Suprapubic skin (tissue), 4 donors: ENCODE measurements around the gene ZNF771. TPM values are rescaled to one million over a fixed set of nuclear protein-coding genes. Genes with fewer than 3 reads are reported as not detected.

Source experiments
- DNase-seq, 2 donors: peaks; one replicate each; pipeline ENCODE4 v3.0.0-alpha.2; 2019; ENCODE audit warnings: low spot score in 2 of 2
- H3K27ac ChIP-seq: fragments of 200-600 bp; sonication (generic); one replicate; pipeline ENCODE4 v1.5.1; 2019
- H3K27me3 ChIP-seq: fragments of 200-600 bp; sonication (generic); one replicate; pipeline ENCODE4 v1.5.1; 2019
- H3K36me3 ChIP-seq: fragments of 200-600 bp; sonication (generic); one replicate; pipeline ENCODE4 v1.5.1; 2019
- H3K4me1 ChIP-seq: fragments of 200-600 bp; sonication (generic); one replicate; pipeline ENCODE4 v1.5.1; 2019
- H3K4me3 ChIP-seq: fragments of 200-600 bp; sonication (generic); one replicate; pipeline ENCODE4 v1.5.1; 2019; ENCODE audit warnings: mild to moderate bottlenecking
- H3K9me3 ChIP-seq: fragments of 200-600 bp; sonication (generic); one replicate; pipeline ENCODE4 v1.5.1; 2019
- CTCF ChIP-seq, 2 donors: fragments of 200-600 bp in 1 of 2; fragments of 450-650 bp in 1 of 2; sonication (generic) in 1 of 2; IDR thresholded peaks; one replicate each; pipeline ENCODE4 v1.5.1; 2016 to 2019; ENCODE audit warnings: antibody characterized with exemption in 2 of 2, mild to moderate bottlenecking in 1 of 2, moderate library complexity in 1 of 2
- EP300 ChIP-seq: sonication (generic); formaldehyde crosslinking; IDR thresholded peaks from one replicate; pipeline ENCODE4 v1.6.1; 2017; ENCODE audit warnings: antibody characterized with exemption
- POLR2A ChIP-seq, 2 donors: fragments of 450-650 bp; IDR thresholded peaks; one replicate each; pipeline ENCODE4 v1.6.1; 2017; ENCODE audit warnings: antibody characterized with exemption in 2 of 2, mild to moderate bottlenecking in 2 of 2, moderate library complexity in 2 of 2
- POLR2AphosphoS5 ChIP-seq, 3 donors: sonication (generic); formaldehyde crosslinking; IDR thresholded peaks; one replicate each; pipeline ENCODE4 v1.6.1; 2017; ENCODE audit warnings: antibody characterized with exemption in 3 of 3
- WGBS: methylation state at CpG from one replicate; pipeline ENCODE4 v1.1.5; 2018; 5-methylcytosine and 5-hydroxymethylcytosine counted together
- total RNA-seq, 4 donors: library from RNA; depleted of rRNA; stranded (reverse); fragments of >200 nt; gene quantifications; one replicate each; pipeline ENCODE4 v1.1.0, GENCODE V29; 2016

Gene ZNF771
- total RNA-seq, 4 donors from 2014 or later: 4.9 to 14.3 (median 7.3) TPM

GRCh38 chr16:30380072-30380802 lies 27.2 kb upstream of the ZNF771 start:
- WGBS: 88% methylated on average over 4 of the region's 4 CpGs
- Histone ChIP-seq H3K4me1 (peaks cover 22% of the 10 kb centered on the region), H3K9me3 (no peaks in the 10 kb centered on the region), H3K27me3 (no peaks in the 10 kb centered on the region), H3K27ac (no peak overlapping the region), H3K4me3 (no peak overlapping the region), H3K36me3 (no peaks in the 10 kb centered on the region)
- DNase-seq: no peak
- no peak for TF ChIP-seq EP300
- TF ChIP-seq CTCF (IDR thresholded peaks at IDR 0.05): no peak

DNA sequence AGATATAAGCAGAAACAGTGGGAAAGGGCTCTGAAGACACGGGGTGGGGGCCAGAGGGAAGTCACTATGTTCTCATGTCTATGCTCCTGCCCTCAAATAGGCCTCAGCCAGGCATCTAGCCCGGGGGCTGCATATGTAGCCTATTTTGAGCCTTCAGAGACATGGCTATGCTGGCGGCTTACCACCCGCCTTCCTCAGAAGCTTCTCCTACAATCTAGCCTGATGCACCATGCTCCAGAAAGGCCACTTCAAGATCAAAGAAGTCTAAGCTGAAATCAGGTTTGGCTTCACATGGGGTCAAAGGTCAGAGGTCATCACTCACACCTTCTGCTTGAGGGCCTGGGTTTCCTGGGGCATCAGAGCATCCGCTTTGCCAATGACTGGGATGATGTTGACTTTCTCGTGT lies 26.6 kb upstream of the ZNF771 start:
- H3K27ac ChIP-seq: no peak overlapping the region
- no peaks in the 10 kb centered on the region for H3K36me3 ChIP-seq

GRCh38 chr16:30381291-30382041 lies 25.9 kb upstream of the ZNF771 start:
- Histone ChIP-seq H3K27me3 (no peaks in the 10 kb centered on the region), H3K27ac (no peak overlapping the region), H3K36me3 (no peaks in the 10 kb centered on the region), H3K4me3 (no peak overlapping the region), H3K4me1 (peaks cover 22% of the 10 kb centered on the region), H3K9me3 (no peaks in the 10 kb centered on the region)
- DNase-seq: no peak
- no peak for TF ChIP-seq EP300
- TF ChIP-seq CTCF (IDR thresholded peaks at IDR 0.05): no peak
- no peak for TF ChIP-seq POLR2A (IDR thresholded peaks at IDR 0.05)
- TF ChIP-seq POLR2AphosphoS5 (IDR thresholded peaks at IDR 0.05): no peak
- WGBS: 82% methylated on average over 13 of the region's 13 CpGs

More for the DNA sequence above, 26.6 kb upstream of the ZNF771 start:
- peaks cover 22% of the 10 kb centered on the region for H3K4me1 ChIP-seq
- H3K27me3 ChIP-seq: no peaks in the 10 kb centered on the region
- H3K9me3 ChIP-seq: no peaks in the 10 kb centered on the region
- no peak for DNase-seq
- no peak overlapping the region for H3K4me3 ChIP-seq
- TF ChIP-seq EP300: no peak
- TF ChIP-seq POLR2A (IDR thresholded peaks at IDR 0.05): no peak
- 67% methylated on average over 4 of the region's 6 CpGs for WGBS

DNA sequence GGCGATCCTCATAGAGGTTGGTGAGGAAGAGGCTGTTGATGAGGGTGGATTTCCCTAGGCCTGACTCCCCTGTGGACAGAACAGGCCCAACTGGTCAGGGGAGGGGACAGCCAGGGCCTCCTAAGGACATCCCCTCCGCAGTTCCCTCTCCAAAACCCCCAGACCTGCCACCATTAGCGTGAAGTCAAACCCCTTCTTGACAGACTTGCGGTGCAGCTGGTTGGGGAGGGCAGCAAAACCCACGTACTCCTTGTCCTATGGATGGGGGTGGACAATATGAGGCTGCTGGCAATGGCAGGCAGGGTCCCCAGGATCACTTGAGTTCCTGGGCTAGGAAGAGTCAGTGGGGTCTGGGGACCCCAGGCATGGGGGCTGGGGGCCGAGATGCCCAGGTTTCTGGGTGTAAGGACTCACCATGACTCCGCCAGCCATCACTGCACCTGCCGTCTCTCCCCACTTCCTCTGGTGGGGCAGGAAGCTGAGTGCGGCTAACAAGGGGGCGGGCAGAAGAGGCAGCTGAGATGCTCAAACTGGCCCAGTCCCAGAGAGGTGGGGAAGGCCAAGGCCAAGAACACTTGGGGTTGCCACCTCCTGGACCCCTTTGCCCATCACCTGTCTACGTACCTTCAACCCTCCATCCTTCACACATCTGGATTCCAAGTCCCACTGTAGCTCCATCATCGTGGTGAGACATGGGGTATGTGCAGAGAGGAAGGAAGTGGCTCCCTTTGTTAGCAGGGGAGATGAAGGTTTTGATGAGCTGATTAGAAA lies 25.1 kb upstream of the ZNF771 start, which contains the start of gene SEPTIN1:
TSS of gene SEPTIN1 (minus strand) at position 451 of the 771 bp plus-strand sequence. CDS start at position 432, 19 bp downstream.
- Histone ChIP-seq H3K27me3 (no peaks in the 10 kb centered on the region), H3K9me3 (no peaks in the 10 kb centered on the region), H3K36me3 (no peaks in the 10 kb centered on the region), H3K4me3 (no peak within 1 kb of the TSS), H3K4me1 (peaks cover 16% of the 10 kb centered on the region), H3K27ac (no peak within 1 kb of the TSS)
- no peak for DNase-seq
- 55% methylated on average over 8 of the region's 12 CpGs for WGBS
- no peak for TF ChIP-seq CTCF (IDR thresholded peaks at IDR 0.05)
- TF ChIP-seq POLR2AphosphoS5 (IDR thresholded peaks at IDR 0.05): no peak
- no peak for TF ChIP-seq POLR2A (IDR thresholded peaks at IDR 0.05)
- TF ChIP-seq EP300: no peak

DNA sequence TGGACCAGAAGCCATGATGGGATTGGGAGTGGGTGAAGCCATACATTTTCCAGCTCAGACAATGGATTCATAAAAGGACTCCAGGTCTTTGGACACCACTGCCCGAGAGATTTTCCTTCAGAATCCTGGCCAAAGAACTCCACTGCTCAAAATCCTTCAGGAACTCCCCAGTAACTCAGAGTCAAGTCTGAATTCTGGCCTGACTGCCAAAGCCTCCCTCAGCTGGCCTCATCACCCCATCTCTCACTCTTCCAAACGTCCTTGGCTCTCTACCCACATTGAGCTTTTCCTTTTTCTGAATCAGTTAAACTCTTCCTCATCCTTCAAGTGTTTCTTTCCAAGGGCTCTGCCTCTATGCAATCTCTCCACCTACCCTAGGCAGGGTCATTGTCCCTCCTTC lies 23.9 kb upstream of the ZNF771 start:
- TF ChIP-seq EP300: no peak
- TF ChIP-seq POLR2AphosphoS5 (IDR thresholded peaks at IDR 0.05): no peak
- TF ChIP-seq CTCF (IDR thresholded peaks at IDR 0.05): no peak
- no peak for TF ChIP-seq POLR2A (IDR thresholded peaks at IDR 0.05)
- DNase-seq: no peak
- Histone ChIP-seq H3K36me3 (no peaks in the 10 kb centered on the region), H3K27ac (no peak overlapping the region), H3K4me3 (no peak overlapping the region), H3K27me3 (no peaks in the 10 kb centered on the region), H3K9me3 (no peaks in the 10 kb centered on the region), H3K4me1 (peaks cover 8% of the 10 kb centered on the region)
- 55% methylated on average over 2 of the region's 2 CpGs for WGBS
